Measurements from ENCODE around the gene CYBA. TPM values are rescaled to one million over a fixed set of nuclear protein-coding genes. Genes with fewer than 3 reads are reported as not detected.
A peak's percentile ranks its signal among the peaks of the same experiment; 100 is the strongest.
"Not testable (repeated sequence)": the region's sequence is repeated elsewhere in the genome, so short reads cannot be mapped to it uniquely, and the experiment has no call there.

The CYBA gene
- total RNA-seq, 1 donor from 2014 or later = 63.7 TPM

- ATAC-seq (no peak), DNase-seq (ENCODE audit: missing footprints) (no peak)
- intact Hi-C loops (cut with DNase I) = no loop called here
These were observed 36.8 kb upstream of the CYBA start for GRCh38 chr16:88687676-88688012.

- ATAC-seq (no peak), DNase-seq (ENCODE audit: missing footprints) (no peak)
- intact Hi-C loops (cut with DNase I) = no loop called here
These were observed 36.4 kb upstream of the CYBA start for GRCh38 chr16:88687254-88687576.

GRCh38 chr16:88686439-88687253 lies 35.8 kb upstream of the CYBA start, which contains the start of gene SNAI3:
SNAI3 (minus strand) TSS chr16:88686507; CDS start chr16:88686406, 101 bp downstream.
- intact Hi-C loops (cut with DNase I) = no loop called here
- peak; percentile 94 for DNase-seq (ENCODE audit: missing footprints)
- ATAC-seq = peak; percentile 91

DNA sequence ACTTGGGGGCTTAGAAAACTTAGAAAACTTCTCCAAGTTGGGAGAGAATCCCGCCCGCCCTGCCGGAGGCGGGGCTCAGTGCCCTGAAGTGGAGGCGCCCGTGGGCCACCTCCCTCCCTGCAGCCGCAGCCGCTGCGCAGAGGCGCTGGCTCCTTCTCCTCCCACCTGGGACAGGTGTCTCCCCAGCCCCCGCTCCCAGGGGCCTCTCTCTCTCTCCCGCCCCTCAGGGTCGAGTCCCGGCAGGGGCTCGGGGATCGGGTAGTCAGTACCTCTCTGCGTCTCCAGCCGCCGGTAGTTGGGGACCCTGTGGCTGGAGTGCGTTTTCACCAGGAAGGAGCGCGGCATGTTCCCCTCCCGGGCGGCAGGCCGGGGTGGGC lies 35.2 kb upstream of the CYBA start:
- peak; percentile 32 for ATAC-seq
- intact Hi-C loops (cut with DNase I) = no loop called here
- no peak for DNase-seq (ENCODE audit: missing footprints)

DNA sequence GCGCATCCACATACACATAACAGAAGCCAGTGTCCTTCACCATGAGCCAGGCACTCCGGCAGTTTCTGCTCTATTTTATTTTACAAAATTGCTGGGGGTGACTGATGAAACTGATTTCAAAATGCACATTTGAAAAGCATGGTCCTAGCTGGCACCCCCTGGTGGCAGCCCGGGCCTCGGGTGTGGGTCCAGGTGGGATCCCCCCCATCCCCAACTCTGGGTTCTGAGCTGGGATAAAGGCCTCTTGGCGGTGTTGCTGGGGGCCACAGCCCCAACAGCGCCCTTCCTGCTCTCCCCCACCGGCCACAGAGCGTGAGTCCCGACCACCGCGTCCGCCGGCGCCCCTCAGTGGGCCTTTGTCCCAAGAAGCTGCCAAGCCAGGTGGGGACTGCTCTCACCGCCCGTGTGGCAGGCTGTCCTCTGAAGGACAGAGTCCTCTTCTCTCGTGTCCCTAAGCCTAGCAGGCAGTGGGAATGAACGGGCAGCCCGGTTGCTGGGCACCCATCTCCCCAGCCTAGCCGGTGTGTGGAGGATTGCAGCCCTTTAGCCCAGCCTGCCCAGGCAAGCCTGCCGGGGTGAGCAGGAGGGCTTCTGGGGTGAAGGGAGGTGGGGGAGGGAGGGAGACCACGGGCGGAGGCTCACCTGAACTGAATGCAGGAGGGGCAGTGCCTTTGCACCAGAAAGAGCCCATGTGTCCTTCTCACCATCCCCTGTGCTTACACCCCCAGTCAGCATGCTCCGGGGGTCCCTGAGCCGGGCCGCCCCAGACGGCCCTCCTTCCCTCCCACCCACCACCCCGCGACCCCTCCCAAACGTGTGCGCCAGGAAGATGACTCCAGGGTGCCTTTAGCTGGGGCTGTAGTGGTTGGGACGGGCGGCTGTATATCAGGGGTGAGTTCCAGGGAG lies 34.6 kb upstream of the CYBA start:
- intact Hi-C loops (cut with DNase I) = no loop called here
- ATAC-seq (peak; percentile 15), DNase-seq (ENCODE audit: missing footprints) (no peak)

DNA sequence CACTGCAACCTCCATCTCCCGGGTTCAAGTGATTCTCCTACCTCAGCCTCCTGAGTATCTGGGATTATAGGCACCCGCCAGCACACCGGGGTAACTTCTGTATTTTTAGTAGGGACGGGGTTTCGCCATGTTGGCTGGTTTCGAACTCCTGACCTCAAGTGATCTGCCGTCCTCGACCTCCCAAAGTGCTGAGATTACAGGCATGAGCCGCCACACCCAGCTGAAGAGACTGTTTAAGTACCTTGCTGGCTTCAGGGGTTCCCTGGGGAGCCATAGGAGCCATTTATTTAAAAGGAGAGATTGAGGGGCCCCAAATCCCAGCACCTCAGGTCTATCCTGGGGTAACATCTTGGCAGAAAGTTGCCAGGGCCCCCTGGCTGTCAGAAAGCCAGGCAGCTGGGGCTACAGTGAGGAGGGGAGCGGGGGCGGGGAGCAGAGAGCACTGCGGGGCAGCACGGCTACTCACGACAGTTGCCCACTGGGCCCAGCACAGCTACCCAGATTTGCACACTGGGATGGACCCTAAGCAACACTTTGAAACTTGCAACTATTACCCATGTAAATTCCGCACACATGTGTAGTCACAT lies 33.8 kb upstream of the CYBA start:
- DNase-seq (ENCODE audit: missing footprints) (no peak), ATAC-seq (no peak)
- intact Hi-C loops (cut with DNase I) = no loop called here

DNA sequence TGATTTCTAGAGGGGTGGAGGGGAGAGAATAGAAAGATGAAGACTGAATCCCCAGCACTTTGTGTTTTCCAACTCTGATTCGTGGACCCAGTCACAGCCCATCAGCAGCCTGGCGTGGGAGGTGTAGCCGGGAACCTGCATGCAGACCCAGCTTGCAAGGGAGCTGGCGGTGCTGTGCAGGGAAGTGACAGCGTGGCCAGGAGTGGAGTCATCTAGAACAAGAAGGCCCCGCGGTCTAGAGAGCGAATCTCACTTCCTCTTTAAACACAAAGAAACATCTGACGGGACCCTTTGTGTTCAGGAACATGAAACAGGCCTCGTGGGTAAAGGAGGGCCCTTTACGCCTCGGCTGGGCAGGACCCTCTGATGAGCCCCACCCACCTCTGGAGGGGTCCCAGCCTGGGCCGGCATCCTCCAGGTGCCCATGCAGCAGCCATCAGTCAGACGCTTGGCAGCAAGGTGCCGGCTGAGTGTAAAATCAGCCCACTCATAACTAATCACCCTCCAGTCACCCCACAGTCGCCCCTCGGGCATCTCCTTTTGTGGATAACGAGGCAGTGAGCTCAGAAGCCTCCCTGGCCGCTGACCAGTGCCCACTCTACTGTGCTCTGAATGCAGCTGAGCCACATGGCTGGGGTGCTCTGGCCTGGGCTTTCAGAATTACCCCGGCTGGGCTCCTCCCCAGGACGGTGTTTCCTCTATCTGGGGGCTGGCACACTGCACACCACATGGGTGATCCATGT lies 31.0 kb upstream of the CYBA start:
- intact Hi-C loops (cut with DNase I) = no loop called here
- ATAC-seq (peak; percentile 20), DNase-seq (ENCODE audit: missing footprints) (peak; percentile 85)

DNA sequence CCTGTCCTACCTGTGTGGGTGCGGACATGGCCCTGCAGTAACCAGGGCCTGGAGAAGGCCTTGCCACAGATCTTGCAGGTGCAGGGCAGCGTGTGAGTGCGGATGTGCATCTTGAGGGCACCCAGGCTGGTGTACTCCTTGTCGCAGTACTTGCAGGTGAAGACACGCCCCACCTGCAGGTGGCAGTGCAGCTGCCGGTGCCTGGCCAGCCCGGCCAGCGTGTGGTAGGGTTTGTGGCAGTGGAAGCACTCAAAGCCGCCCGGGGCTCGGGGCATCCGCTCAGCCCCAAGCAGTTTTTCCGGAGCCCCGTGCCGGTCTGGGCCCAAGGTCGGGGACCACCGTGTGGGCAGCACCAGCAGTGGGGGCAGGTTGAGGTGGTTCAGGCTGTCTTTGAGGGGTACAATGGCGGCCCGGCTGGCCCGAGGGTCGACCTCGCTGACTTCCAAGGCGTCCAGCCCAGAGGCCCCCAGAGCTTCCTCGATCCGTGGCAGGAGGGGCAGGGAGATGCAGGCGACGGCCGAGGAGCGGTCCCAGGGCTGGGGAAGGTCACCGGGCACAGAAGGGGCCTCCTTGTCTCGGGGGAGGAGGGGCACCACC lies 30.3 kb upstream of the CYBA start:
- intact Hi-C loops (cut with DNase I) = no loop called here
- no peak for DNase-seq (ENCODE audit: missing footprints)

DNA sequence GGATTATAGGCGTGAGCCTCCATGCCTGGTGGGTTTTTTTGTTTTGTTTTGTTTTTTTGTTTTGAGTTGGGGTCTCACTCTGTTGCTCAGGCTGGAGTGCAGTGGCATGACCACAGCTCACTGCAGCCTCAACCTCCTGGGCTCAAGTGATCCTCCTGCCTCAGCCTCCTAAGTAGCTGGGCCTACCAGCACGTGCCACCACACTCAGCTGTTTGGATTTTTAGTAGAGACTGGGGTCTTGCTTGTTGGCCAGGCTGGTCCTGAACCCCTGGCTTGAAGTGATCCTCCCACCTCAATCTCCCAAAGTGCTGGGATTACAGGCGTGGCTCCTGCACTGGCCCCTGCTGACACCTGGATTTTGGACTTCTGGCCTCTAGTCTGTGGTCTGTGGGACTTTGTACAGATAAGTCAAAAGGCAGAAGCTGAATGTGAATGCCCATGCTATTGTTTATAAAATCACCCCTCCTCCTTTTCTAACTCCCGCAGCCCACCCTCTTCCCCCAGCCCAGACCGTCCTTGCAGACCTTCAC lies 29.8 kb upstream of the CYBA start:
- ATAC-seq = no peak
- intact Hi-C loops (cut with DNase I) = no loop called here
- DNase-seq (ENCODE audit: missing footprints) = no peak

More for the DNA sequence above, 30.3 kb upstream of the CYBA start:
- no peak for ATAC-seq

DNA sequence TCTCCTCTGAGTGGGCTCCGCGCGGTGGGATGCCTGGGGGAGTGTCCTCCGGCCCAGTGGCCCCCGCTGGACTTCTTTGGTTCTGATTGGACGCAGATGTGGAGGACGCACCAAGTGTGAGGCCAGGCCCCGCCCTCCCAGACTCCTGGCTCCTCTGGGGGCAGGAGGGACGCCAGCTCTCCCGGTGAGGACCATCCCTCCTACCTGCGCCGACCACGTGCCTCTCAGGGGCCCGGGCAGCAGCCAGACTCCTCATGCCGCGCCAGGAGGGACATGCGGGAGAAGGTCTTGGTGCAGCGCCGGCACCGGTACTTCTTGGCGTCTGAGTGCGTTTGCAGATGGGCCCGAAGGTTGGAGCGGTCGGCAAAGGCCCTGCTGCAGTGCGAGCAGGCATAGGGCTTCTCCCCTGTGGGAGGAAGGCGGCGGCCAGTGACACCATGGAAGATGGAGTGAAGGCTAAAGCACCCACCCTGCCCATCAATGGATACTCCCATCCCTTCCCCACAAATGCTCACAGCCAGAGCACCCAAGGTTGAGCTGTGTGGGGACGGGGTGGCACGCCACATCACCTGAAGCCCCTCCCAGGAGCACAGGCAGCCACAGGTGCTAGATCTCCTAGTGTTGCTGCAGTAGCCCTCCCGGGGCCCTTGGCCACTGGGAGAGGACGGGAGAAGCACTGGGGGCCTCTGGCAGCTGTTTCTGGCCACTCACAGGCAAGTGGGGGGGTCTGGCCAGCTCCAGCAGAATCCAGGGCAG lies 27.5 kb upstream of the CYBA start:
- ATAC-seq = no peak
- DNase-seq (ENCODE audit: missing footprints) = no peak
- intact Hi-C loops (cut with DNase I) = no loop called here

DNA sequence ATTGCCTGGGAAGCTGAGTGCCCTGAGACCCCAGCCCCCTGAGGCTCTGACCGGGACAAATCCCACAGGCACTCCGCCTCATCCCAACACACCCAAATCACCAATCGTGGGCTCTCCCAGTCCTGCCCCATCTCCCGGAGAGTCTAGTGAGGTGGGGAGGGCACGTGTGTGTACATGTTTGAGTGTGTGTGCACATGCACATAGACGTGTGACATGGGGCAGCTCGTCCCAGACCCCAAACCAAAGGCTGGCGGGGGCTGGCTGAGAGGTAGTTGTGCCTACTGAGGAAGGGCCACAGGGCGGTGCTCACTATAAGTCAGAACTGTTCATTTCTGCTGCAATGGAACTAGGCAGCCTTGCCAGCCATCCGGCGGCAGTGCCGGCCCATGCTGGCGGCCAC lies 26.9 kb upstream of the CYBA start:
- no peak for ATAC-seq
- DNase-seq (ENCODE audit: missing footprints) = no peak
- intact Hi-C loops (cut with DNase I) = no loop called here

DNA sequence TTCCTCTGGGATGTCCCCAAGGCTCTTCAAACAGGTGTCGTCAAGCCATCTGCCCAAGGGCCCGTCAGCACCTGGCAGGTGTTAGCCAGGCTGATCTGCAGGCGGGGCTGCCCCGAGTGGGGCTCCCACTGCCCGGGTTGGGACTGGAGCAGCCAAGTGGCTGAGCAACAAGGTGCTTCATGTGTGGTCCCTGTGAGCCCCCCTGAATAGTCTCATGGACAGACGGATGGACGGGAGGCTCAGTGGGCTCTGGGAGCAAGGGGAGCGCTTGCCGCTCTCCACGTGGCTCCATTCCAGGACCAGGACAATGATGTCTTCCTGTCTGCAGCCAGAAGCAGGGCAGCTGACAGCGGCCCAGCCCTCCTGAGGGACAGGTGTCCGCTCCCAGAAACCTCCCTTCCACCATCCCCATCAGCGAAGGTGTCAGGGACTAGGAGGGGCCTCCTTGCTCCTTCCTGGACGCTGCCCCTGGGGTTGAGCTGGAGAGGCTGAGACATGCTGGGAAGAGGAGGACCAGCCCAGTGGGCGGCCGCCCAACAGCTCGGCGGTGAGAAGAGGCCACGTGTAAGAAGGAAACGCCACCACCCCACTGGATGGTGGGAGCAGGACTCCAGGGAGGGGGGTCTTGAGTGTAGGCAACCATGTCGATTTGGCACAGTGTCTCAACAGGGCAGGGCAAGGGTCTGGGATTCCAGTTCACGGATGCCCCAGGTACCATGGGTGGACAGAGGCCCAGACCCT lies 25.8 kb upstream of the CYBA start:
- no peak for ATAC-seq
- intact Hi-C loops (cut with DNase I) = no loop called here
- DNase-seq (ENCODE audit: missing footprints) = no peak

- peak; percentile 88 for ATAC-seq
- intact Hi-C loops (cut with DNase I) = no loop called here
- DNase-seq (ENCODE audit: missing footprints) = no peak
These were observed 23.0 kb upstream of the CYBA start for GRCh38 chr16:88673716-88674379.

- DNase-seq (ENCODE audit: missing footprints) = no peak
- intact Hi-C loops (cut with DNase I) = no loop called here
- peak; percentile 21 for ATAC-seq
These were observed 21.9 kb upstream of the CYBA start for GRCh38 chr16:88672776-88673175.

DNA sequence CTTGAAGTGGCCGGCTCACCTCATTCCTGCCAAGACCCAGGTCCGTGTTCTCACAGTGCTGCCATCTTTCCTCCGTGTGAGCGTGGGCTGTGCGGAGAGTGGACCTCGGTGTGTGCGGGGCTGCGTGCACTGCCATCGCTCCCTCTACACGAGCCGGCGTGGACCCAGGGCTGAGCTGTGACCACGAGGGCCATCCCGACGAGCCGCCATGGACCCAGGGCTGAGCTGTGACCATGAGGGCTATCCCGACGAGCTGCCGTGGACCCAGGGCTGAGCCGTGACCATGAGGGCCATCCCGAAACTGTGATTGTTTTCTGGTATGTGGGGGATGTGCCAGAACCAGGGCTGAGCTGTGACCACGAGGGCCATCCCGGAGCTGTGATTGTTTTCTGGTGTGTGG lies 21.0 kb upstream of the CYBA start:
- intact Hi-C loops (cut with DNase I) = no loop called here
- ATAC-seq (no peak), DNase-seq (ENCODE audit: missing footprints) (no peak)

DNA sequence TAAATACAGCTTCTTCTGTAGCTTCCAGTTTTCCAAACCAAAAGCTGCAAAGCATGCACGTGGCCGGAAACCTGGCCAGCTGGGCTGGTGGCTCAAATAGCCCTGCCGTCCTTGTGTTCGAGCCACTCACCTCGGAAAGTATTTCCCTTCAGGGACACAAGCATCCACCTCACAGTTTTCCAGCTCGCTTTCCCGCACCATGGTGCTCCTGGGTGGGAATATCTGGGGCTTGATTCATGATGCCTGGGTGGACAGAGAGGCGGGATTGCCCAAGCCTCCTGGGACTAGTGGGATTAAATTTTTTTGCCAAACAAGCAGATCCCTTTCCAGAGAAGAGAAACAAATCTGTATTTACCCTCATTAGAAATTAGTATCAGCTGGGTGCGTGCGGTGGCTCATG lies 19.1 kb upstream of the CYBA start:
- no peak for DNase-seq (ENCODE audit: missing footprints)
- no peak for ATAC-seq
- intact Hi-C loops (cut with DNase I) = no loop called here

DNA sequence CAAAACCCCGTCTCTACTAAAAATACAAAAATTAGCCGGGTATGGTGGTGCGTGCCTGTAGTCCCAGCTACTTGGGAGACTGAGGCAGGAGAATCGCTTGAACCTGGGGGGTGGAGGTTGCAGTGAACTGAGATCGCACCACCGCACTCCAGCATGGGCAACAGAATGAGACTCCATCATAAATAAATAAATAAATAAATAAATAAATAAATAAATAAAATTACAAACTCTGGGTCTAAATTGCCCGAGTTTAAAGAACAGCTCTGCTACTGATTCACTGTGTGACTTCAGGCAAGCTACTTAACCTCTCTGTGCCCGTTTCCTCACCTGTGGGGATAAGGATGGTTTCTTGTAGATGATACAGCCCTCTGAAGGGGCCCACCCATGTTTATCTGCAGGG lies 18.6 kb upstream of the CYBA start:
- intact Hi-C loops (cut with DNase I); ATAC-seq; DNase-seq (ENCODE audit: missing footprints): not testable (repeated sequence)
